GM11168 (cell line): Measurements from ENCODE around the gene TRABD2B.

Experiments
- in situ Hi-C: fragments of 300-500 bp; cut with MboI; formaldehyde crosslinking; loops from one replicate; pipeline ENCODE4 v1.12.0; 2022; ENCODE audit warnings: low sequenced_read_pairs; ENCODE audit not compliant: unreplicated experiment

Gene TRABD2B

GRCh38 chr1:47866601-47867437 lies 130.4 kb downstream of the TRABD2B start:
- in situ Hi-C loops = no loop called here

- in situ Hi-C loops = no loop called here
Measured at GRCh38 chr1:47865881-47866535, 131.2 kb downstream of the TRABD2B start.

- in situ Hi-C loops = no loop called here
Measured at GRCh38 chr1:47859092-47859743, 138.0 kb downstream of the TRABD2B start.

GRCh38 chr1:47856996-47857395 lies 140.2 kb downstream of the TRABD2B start:
- in situ Hi-C loops = no loop called here

- in situ Hi-C loops = no loop called here
Measured at GRCh38 chr1:47855230-47855629, 142.0 kb downstream of the TRABD2B start.

GRCh38 chr1:47854552-47855144 lies 142.5 kb downstream of the TRABD2B start:
- in situ Hi-C loops = no loop called here

- in situ Hi-C loops = no loop called here
Measured at GRCh38 chr1:47853852-47854251, 143.3 kb downstream of the TRABD2B start.

GRCh38 chr1:47853059-47853458 lies 144.1 kb downstream of the TRABD2B start:
- in situ Hi-C loops = no loop called here

- in situ Hi-C loops = no loop called here
Measured at GRCh38 chr1:47852006-47852718, 145.0 kb downstream of the TRABD2B start.

- in situ Hi-C loops = no loop called here
Measured at GRCh38 chr1:47850451-47850850, 146.7 kb downstream of the TRABD2B start.

- in situ Hi-C loops = no loop called here
Measured at GRCh38 chr1:47849591-47850261, 147.5 kb downstream of the TRABD2B start.

- in situ Hi-C loops = no loop called here
Measured at GRCh38 chr1:47849005-47849521, 148.1 kb downstream of the TRABD2B start.

- in situ Hi-C loops = no loop called here
Measured at GRCh38 chr1:47847763-47848162, 149.4 kb downstream of the TRABD2B start.

- in situ Hi-C loops = no loop called here
Measured at GRCh38 chr1:47844558-47844955, 152.6 kb downstream of the TRABD2B start.

- in situ Hi-C loops = no loop called here
Measured at GRCh38 chr1:47843781-47844557, 153.2 kb downstream of the TRABD2B start.

GRCh38 chr1:47843059-47843458 lies 154.1 kb downstream of the TRABD2B start:
- in situ Hi-C loops = no loop called here

- in situ Hi-C loops = no loop called here
Measured at GRCh38 chr1:47842228-47842919, 154.8 kb downstream of the TRABD2B start.

GRCh38 chr1:47841356-47841755 lies 155.8 kb downstream of the TRABD2B start:
- in situ Hi-C loops = no loop called here
